H1 (cell line): ENCODE measurements around the gene GPR135. TPM values are rescaled to one million over a fixed set of nuclear protein-coding genes. Genes with fewer than 3 reads are reported as not detected.

Experiments
- CHD7 ChIP-seq: fragments of 300-600 bp; sonication (generic); IDR thresholded peaks from 2 replicates; pipeline ENCODE4 v1.7.1; 2012; ENCODE audit warnings: low read length, moderate library complexity, mild to moderate bottlenecking, inconsistent platforms; ENCODE audit not compliant: insufficient replicate concordance
- KDM4A ChIP-seq: IDR thresholded peaks from one replicate; pipeline ENCODE4 v1.7.1; 2012; ENCODE audit warnings: low read depth, mild to moderate bottlenecking, moderate library complexity, low read length, inconsistent platforms; ENCODE audit not compliant: severe bottlenecking
- POLR2A ChIP-seq, 2 experiments: IDR thresholded peaks; 1 replicate in 1 of 2; 2 replicates in 1 of 2; pipeline ENCODE4 v1.6.1; 2011; ENCODE audit warnings: low read depth in 2 of 2, low read length in 2 of 2, mild to moderate bottlenecking in 2 of 2; ENCODE audit errors: control extremely low read depth in 1 of 2
- polyA plus RNA-seq, 7 experiments: library from polyadenylated mRNA; depleted of rRNA in 3 of 7; stranded (reverse) in 5 of 7; unstranded in 2 of 7; fragments of >200 nt in 5 of 7; fragments of 200-250 nt in 2 of 7; gene quantifications; 1 replicate in 5 of 7; 2 replicates in 1 of 7; 4 replicates in 1 of 7; pipeline versions ENCODE4 v1.2.1 to v1.2.3, GENCODE V29; 2011 to 2013; ENCODE audit warnings: missing spikeins in 2 of 7, mixed read lengths in 2 of 7
- total RNA-seq: library from RNA; stranded (reverse); fragmentation: NEBNext Ultra II Directional; extraction: Animal tissue kit (Norgen Biotek cat#: 25700); gene quantifications from 2 replicates; pipeline ENCODE4 v1.2.1, GENCODE V29; 2021

Gene GPR135
- total and polyA plus RNA-seq, 2 of the 8 experiments (the other 6 are each of a cell fraction or from before 2014, with no cell fraction given) = 0.48 to 1.1 TPM

GRCh38 chr14:59490756-59491155 is 25.6 kb upstream of the GPR135 start (continued):
- TF ChIP-seq CHD7 (no peak), KDM4A (no peak), POLR2A (IDR thresholded peaks at IDR 0.05; ENCODE audit: control extremely low read depth in 1 of 2, low read depth in 2 of 2, low read length in 2 of 2) (no peak)
